NCI-H1694 treated with DMSO at 0.1 percent for 48 hours (cell line): ENCODE measurements around the gene ABCA2.
"Not testable (repeated sequence)": the region's sequence is repeated elsewhere in the genome, so short reads cannot be mapped to it uniquely, and the experiment has no call there.

Experiments used
- DNase-seq: peaks from one replicate; lab custom pipeline; 2025; lab: John Stamatoyannopoulos, UW

Gene ABCA2

DNA sequence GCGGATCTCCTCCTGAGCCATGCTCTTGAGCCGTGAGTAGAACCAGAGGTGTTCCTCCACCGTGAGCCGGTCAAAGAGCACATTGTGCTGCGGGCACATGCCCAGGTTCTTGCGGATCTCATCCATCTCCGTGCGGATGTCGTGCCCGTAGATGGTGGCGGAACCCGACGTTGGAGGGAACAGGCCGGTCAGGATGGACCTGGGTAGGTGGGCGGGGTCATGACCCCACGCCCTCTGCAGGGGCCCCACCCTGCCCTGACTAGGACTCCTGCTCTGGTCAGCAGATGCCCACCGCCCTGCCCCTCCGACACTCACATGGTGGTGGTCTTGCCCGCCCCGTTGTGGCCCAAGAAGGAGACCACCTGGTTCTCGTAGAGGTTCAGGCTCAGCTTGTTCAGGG, 12.1 kb downstream of the ABCA2 start:
- DNase-seq: no peak

DNA sequence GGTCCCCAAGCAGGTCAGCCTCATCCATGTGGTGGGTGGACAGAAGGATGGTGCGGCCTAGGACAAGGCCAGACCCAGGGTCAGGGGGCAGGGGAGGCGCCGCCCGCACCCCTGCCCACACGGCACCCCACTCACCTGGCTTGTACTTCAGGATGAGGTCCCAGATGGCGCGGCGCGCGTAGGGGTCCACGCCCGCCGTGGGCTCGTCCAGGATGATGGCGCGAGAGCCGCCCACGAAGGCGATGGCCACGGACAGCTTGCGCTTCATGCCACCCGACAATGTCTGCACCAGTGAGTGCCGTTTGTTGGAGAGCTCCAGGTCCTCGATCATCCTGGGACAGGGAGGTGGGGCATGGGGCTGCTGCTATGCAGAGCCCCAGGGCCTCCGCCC, 12.5 kb downstream of the ABCA2 start:
- DNase-seq: no peak

DNA sequence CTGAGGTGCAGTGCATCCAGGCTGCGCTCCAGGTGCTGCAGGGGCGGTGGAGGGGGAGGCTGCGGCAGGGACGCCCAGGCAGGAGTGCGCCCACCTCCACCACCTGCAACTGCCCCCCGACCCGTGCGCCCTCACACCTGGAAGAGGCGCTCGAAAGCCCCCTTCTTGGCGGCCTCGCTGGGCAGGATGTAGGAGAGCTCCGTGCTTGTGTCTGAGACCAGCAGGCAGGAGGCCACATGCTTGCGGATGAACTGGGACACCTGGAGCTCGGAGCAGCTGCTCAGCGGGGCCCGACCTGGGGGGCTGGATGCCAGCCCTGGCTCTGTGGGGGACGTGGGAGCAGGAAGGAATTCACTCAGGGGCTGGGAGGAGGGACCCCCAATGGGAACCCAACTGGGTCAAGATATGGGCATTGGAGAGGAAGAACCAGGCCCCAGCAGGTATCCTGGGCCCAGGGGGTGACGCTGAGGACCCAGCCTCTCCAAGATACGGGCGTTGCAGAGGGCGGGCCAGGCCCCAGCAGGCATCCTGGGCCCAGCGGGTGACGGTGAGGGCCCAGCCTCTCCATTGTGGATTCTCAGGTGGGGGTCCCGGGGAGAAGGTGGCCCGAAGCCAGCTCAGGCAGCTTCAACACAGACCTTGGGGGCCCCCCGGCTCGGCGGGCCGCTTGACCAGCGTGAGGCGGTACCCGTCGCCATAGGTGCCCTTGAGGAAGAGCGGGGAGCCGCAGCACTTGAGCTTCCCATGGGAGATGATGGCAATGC, 13.1 kb downstream of the ABCA2 start:
- DNase-seq: no peak

DNA sequence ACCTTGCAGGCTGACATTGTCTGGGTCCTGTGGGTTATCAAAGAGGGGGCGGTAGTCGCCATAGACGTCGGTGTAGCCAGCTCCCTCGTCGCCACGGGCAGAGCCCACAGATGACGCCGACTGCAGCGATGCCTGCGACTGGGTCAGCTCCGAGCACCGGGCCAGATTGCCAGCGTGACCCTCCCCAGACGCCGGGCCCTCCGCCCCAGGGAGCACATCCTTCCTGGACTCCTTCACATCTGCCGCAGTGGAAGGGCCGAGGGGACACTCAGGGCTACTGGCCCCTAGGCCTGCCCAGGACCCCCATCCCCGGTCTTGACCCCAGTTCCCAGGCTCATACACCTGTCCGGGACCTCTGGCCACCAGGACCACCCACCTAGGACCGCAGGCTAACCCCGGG, 13.9 kb downstream of the ABCA2 start:
- DNase-seq: no peak

DNA sequence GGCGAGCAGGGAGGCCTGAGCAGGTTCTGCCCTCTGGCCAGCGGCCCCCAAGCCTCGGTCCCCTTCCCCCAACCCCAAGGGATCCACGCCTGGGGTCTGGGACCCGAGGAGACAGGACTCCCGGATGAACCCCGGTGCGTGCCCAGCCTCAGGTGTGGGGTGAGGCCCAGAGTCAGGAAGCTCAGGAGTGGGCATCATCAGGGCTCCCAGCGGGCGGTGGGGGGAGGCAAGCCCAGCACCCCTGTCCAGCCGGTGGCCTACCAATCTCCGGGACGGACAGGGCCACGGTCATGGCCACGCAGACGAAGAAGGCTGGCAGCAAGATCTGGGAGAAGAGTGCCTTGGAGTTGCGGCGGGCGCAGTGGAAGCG, 14.5 kb downstream of the ABCA2 start:
- no peak for DNase-seq

DNA sequence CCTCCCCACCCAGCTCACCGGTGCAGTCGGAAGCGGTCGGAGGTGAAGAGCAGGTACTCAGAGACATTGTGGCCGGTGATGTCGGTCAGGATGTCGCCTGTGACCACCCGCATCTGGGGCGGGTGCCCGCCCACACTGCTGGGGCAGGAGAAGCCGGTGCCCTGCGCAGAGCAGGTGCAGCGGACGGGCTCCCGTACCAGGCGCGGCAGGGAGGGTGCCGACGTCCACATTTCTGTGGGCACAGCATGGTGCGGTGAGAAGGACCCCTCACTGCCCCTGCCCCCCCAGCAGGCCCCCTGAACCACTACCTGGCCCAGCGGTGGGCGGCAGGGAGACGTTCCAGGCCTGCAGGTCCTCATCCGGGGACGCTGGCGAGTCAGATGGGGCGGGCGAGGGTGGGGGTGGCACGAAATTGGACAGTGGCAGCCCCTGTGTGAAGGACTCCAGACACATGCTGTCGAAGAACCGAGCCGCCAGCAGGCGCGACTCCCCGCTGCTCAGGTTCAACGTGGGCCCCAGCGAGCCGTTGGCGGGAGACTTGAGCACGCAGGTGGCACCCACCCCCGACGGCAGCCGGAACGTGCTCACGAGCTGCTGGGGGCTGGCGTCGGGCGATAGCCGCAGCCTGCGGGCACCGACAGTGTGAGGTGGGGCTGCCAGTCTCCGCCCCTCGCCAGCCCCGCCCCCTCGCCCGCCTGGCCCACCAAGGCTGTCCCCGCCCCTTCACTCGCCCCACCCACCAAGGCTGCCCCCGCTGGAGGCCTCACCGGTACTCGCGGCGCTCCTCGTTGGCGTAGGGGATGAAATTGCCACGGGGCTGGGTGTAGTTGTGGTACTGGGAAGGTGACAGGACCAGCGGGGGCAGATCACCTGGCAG, 15.1 kb downstream of the ABCA2 start:
- DNase-seq: no peak

DNA sequence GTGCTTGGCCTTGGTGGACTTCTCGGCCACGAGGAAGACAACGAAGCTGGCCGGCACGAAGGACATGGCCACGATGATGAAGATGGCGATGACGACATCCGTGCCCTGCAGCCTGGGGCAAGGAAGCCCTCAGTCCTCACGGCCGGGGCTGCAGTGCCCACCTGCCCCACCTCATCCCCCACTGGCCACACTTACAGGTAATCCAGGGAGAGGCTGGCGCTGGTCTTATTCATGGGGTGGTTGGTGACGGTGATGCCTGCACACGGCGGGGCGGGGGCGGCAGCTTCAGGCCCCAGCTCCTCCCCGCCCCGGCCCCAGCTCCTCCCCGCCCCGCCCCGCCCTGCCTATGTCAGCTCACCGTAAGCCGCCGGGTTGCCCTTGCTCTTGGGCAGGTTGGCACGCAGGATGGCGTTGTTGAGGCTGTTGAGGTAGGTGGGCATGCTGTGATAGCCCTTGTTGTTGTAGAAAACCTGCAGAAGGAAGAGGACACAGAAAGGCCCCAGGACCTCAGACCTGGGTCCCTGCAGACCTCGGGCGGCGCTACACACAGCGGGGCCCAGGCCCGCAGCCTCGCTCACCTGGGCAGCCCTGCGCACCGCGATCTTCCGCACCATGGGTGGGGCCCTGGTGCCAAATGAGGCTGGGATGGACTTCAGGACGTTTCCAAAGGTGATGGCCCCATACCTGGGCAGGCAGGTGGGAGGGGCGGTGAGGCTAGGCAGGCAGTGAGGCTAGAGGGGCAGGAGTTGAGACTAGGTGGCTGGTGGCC, 15.9 kb downstream of the ABCA2 start:
- DNase-seq: no peak

DNA sequence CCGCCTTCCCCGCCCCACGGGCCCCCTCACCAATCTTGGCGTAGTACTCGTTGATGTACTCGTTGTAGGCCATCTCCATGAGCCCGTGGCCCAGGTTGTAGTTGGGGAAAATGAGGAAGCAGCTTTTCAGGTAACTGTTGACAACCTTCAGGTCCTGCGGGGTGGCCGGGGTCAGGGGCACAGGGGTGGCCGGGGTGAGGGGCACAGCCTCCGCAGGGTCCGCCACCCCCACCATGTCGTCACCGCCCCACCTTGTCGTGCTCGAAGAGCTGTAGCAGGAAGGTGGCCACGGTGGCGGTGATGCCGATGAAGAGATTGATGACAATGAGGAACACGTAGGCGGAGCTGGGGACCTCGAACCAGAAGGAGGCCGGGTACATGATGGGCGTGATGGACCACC, 16.9 kb downstream of the ABCA2 start:
- DNase-seq: no peak

DNA sequence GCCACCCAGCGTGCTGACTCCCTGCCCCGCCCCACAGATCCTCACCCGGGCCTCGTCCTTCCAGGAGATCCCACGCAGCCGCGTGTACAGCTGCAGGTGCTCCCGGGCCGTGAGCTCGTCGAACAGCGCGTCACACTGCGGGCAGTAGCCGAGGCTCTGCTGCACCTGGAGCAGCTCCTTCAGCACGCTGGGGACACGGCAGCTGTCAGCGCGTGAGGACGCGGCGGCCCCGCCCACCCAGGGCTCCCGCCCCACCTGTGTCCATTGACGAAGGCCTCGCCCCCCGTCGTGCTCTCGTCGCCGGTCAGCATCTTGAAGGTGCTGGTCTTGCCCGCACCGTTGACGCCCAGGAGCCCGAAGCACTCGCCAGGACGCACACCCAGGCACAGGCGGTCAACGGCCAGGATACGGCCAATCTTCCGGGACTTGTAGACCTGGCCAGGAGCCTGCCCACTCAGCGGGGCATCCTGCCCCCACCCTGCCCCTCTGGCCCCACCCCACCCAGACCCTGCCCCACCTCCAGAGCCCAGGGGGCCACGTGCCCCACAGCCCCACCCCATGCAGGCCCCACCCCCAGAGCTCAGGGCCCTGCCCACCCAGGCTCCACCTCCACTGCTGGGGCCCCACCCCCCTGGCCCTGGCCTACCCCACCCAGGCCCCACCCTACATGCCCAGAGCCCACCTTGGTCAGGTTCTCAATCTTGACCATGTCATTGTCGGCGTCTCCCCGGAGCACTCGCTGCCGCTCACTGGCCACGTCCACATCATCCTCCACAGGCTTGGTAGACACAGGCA, 17.9 kb downstream of the ABCA2 start:
- no peak for DNase-seq

DNA sequence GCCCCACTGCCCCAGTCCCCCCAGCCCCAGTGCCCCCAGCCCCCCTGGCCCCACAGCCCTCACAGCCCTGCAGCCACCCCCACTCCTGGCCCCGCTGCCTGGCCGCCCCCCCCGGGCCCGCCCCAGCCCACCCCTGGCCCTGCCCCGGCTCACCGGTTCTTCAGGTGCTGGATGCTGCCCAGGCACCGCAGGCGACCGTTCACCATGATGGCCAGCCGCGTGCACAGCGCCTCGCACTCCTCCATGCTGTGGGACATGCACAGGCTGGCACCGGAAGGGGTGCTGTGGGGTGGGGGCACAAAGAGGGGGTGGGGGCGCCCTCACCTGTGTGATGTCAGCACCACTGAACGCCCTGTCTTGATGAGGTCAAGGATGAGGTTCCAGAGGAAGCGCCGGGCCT, 18.8 kb downstream of the ABCA2 start:
- DNase-seq: no peak

DNA sequence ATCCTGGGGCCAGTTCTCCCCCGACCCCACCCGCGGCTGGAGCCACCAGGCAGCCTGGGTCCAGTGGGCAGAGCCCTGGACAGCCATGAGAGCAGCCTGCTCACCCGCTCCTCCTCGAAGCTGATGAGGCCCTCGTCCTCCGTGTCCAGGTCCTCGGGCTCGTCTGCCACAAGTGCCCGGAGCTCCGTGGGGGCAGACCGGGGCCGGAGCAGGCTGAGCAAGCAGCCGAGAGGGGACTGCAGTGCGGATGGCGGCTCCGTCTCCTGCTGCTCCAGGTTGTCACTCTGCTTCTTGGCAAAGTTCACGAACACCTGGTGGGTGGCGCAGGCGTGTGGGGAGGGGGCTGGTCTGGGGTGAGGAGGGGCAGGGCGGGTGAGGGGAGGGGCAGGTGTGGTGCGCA, 19.7 kb downstream of the ABCA2 start:
- no peak for DNase-seq

DNA sequence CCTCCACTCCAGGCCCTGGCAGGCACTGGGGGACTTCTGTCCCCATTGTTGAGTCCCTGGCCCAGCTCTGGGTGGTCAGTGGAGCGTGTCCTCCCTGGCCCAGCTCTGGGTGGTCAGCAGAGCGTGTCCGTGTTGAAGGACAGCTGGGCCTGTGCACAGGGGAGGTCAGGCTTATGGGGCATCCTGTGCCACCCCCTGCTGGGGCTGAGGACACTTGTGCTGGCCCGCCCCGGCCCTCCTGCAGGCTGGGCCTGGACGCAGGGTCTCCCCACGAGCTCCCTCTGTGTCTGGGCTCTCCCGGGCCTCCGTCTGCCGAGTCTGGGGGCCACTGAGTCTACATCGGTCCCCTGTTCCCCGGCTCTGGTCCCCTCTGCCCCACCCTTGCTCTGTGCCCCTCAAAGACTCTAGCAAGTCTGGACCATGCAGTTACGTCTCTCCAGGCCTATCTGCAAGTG, 20.2 kb downstream of the ABCA2 start:
- no peak for DNase-seq

DNA sequence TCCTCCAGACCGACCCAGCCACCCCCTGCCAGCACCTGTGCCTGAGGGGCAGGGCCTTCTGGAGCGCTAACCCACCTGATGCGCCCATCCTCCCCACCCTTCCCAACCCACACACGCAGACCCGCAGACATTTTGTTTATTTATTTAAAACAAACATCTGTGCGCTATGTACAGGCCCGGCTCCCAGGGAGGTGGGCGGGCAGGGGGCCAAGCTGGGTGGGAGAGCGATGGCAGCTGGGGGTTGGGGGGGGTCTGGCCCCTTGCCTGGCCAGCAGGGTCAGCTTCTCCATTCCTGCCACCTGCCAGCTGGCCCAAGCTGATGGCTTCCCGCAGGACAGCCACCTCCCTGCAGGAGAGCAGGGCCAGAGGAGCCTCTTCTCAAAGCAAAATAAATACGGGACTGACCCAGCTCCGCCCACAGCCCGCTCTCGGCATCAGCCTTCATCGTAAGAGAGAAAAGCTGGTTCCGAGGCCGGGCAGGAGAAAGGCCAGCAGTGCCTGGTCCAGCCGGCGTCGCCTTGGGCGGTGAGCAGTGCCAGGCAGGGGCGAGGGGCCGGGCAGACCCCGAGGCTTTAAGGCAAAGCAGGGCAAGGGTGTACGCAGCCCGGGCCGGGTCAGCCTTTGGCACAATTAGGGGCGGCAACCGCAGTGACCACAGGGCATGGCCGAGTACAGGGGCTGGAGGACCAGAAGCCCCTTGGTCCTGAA, 20.8 kb downstream of the ABCA2 start:
- no peak for DNase-seq

DNA sequence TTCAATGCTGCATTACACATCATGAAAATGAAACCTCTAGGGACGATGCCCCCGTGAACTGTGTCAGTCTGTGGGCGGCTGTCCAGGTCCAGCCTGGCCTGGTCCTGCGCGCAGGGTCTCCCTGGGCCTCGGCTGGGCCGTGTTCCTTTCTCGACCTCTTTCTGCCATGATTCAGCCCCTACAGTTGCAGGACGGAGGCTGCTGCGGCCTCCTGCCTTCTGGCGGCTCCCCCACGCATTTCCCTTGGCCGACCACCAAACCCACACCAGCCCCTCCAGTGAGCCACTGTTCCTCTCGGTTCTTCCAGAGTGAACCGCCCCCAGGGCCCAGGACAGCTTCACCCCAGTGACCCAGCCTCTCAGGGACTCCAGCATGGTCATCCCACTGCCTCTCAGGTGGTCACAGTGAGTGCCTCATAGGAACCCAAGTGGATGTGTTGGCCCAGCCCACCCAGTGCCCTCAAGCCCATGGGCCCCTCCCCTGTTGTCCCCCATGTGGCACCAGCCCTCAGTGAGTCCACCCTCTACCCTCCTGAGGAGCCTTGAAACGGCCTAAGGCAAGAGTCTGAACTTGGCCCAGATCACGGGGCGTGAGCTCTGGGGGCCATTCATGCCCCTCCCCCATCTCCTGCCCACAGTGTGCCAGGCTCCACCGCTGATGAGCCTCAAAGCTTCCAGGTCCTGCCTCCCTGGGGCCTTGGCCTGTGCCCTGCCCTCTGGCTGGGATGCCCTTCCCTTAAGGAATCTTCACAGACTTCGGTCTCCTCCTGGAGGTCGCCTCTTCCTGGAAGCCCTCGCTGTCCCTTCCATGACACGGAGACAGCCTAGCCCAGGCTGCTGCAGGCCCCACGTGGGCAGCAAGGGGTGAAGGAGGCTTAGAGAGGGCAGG, 21.7 kb downstream of the ABCA2 start:
- no peak for DNase-seq

DNA sequence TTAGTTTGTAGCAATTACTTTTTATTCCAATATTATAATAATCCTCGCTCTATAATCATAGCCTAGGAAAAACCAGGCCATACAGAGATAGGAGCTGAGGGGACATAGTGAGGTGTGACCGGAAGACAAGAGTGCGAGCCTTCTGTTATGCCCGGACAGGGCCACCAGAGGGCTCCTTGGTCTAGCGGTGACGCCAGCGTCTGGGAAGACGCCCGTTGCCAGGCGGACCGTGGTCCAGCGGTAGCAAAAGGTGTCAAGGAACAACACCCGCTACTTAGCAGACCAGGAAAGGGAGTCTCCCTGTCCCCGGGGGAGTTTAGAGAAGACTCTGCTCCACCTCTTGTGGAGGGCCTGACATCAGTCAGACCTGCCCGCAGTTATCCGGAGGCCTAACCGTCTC, 23.8 kb downstream of the ABCA2 start:
- not testable (repeated sequence) for DNase-seq

DNA sequence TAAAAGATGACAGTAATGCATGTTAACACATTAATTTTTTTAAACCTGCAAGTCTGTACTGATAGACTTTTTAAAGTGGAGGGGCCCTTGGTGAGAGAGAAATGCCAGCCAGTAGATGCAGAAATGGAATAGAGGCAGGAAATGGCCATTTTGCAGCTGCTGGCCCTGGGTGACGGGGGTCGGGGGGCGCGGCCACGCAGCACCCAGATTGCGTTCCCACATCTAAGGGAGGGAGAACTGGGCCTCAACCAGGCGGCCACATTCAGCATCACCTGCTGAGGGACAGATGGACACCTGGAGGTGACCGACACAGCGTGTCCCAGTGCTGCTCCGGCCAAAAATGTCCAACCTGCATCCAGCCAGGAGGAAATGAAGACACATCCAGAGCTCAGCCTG, 25.4 kb downstream of the ABCA2 start:
- no peak for DNase-seq

DNA sequence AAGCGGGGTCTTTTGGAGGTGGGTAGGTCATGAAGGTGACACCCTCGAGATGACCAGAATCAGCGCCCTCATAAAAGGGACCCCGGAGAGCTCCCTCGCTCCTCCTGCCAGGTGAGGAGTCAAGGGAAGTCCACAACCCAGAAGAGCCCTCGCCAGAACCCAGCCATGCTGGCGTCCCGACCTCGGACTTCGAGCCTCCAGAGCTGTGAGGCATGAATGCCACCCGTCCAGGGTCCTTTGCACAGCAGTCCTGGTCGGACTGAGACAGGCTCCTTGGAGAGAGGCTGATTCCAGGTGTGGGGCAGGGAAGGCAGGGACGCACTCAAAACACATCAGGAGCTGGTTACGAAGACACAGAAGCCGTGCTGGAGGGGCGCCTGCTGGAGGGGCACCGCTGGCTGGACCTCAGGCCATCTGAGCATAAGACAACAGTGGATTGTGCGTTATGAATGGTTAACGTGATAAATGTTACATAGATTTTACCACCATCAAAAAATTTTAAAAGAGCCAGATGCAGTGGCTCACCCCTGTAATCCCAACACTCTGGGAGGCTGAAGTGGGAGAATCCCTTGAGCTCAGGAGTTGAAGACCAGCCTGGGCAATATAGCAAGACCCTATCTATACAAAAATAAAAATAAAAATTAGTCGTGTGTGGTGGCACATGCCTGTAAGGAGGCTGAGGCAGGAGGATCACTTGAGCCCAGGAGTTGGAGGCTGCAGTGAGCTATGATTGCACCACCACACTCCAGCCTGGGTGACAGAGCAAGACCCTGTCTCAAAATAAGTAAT, 26.0 kb downstream of the ABCA2 start:
- no peak for DNase-seq

DNA sequence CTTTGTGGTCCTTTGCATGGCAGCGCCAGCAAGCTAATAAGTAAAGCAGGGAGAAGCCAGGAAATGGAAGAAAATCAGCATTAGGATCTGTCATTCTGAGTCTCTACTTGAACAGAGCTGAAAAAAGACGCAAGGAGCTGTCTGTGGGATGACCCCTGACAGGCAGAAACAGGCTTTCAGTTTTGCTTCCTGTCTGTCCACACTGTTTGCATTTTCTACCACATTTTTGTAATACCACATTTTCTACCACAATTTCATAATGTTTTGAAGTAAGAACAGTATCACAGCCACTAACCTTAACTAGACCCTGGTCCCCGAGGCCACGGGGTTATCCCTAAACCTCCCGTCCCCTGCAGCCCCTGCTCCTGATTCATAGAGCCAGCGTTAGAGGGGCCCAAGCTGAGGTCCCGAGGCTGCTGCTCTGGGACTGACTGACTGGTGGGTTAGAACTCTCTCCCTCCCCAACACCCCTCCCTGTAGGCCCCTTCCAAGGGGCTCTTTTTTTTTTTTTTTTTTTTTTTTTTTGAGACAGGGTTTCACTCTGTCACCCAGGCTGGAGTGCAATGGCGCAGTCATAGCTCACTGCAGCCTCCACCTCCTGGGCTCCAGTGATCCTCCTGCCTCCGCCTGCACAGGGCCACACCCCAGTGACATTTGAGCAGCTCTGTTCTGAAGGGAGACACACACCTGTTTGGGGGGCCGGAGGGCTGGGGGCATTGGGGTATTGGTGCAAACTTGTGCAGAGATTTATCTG, 27.7 kb downstream of the ABCA2 start:
- DNase-seq: no peak

DNA sequence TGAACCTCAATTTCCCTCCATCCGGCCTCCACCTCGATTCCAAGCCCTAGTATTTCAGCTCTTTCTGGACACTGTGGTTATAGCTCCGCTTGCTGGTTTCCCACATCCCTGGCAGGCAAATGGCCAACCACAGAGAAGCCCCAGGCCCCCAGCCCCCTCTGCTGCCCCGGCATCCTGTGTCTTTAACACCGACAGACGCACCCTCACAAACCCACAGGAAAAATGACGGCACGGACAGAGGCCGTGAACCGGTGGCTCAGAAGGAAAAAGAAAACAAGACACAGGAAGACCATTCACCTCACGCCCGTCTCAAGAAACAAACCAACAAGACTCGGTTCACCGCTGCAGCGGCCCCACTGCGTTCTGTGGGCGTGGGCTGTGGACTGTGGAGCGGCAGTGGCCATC, 30.2 kb downstream of the ABCA2 start:
- DNase-seq: no peak
